Osteocyte (in vitro differentiated cells): Measurements from ENCODE around the gene KRT83. TPM values are rescaled to one million over a fixed set of nuclear protein-coding genes. Genes with fewer than 3 reads are reported as not detected.

Experiments used
- DNase-seq: peaks from one replicate; pipeline ENCODE4 v3.0.0; 2021; ENCODE audit warnings: mixed read lengths; ENCODE audit not compliant: unreplicated experiment; ENCODE audit errors: extremely low spot score
- H3K27ac Mint-ChIP-seq: one replicate; pipeline ENCODE4 v1.8.0; 2021; ENCODE audit warnings: mild to moderate bottlenecking, mixed read lengths; ENCODE audit not compliant: unreplicated experiment
- H3K27me3 Mint-ChIP-seq: one replicate; pipeline ENCODE4 v1.8.0; 2021; ENCODE audit warnings: mixed read lengths; ENCODE audit not compliant: unreplicated experiment
- H3K36me3 Mint-ChIP-seq: one replicate; pipeline ENCODE4 v1.8.0; 2021; ENCODE audit warnings: mixed read lengths; ENCODE audit not compliant: unreplicated experiment
- H3K4me1 Mint-ChIP-seq: one replicate; pipeline ENCODE4 v1.8.0; 2021; ENCODE audit warnings: mixed read lengths; ENCODE audit not compliant: unreplicated experiment
- H3K4me3 Mint-ChIP-seq: one replicate; pipeline ENCODE4 v1.8.0; 2021; ENCODE audit warnings: mild to moderate bottlenecking, moderate library complexity, mixed read lengths; ENCODE audit not compliant: unreplicated experiment
- H3K9me3 Mint-ChIP-seq: one replicate; pipeline ENCODE4 v1.8.0; 2021; ENCODE audit warnings: mixed read lengths; ENCODE audit not compliant: unreplicated experiment
- CTCF ChIP-seq: fragments of 200-600 bp; sonication (generic); IDR thresholded peaks from 2 replicates; pipeline ENCODE4 v1.5.0; 2021; ENCODE audit warnings: antibody characterized with exemption, mild to moderate bottlenecking, moderate library complexity
- total RNA-seq: library from RNA; stranded (reverse); gene quantifications from 2 replicates; pipeline ENCODE4 v1.2.1, GENCODE V29; 2021

Gene KRT83
- total RNA-seq, 1 donor from 2014 or later, result not detected

GRCh38 chr12:52277486-52278245, 43.5 kb downstream of the KRT83 start:
- no peak for TF ChIP-seq CTCF
- Mint-ChIP-seq H3K4me3 (no peak overlapping the region), H3K4me1 (peaks cover 50% of the 10 kb centered on the region), H3K27me3 (peaks cover 5% of the 10 kb centered on the region), H3K36me3 (no peaks in the 10 kb centered on the region), H3K9me3 (no peaks in the 10 kb centered on the region), H3K27ac (no peak overlapping the region)
- DNase-seq, result peak; percentile 75

GRCh38 chr12:52275686-52276085, 45.5 kb downstream of the KRT83 start:
- Mint-ChIP-seq H3K4me3 (no peak overlapping the region), H3K36me3 (no peaks in the 10 kb centered on the region), H3K4me1 (peaks cover 35% of the 10 kb centered on the region), H3K9me3 (no peaks in the 10 kb centered on the region), H3K27ac (no peak overlapping the region), H3K27me3 (peaks cover 14% of the 10 kb centered on the region)
- TF ChIP-seq CTCF, result no peak
- peak; percentile 72 for DNase-seq

DNA sequence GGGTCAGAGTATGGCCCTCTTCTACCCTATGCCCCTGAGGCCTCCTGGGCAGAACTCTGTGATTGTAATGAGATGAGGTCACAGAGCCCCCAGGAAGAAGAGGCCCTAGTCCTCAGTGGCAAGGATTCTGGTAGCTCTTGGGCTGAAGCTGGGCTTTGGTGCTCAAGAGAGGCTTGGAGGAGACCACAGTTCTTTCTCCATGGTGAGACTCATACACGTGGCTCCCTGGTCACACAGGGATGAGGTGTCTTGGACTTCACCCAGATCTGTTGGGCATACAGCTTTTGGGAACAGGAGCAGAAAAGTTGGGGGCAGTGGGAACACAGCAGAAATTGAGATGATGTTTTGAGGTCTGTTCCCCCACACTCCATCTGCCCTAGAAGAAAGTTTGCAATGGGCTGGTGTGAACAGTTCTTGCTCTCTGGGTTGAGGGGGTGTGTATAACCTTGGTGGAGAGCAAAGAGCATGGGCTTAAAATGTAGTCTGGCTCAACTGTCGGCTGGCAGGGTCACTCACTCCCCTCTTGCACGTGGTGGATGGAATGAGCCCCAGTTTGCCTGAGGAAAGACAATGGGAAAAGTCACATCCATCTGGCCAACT, 46.6 kb downstream of the KRT83 start, which contains the start of gene KRT86:
Gene KRT86, plus strand, starts transcription at position 125 of the 600 bp plus-strand sequence. CDS start 27,272 bp downstream, outside the sequence.
- Mint-ChIP-seq H3K4me3 (no peak within 1 kb of the TSS), H3K36me3 (no peaks in the 10 kb centered on the region), H3K4me1 (peaks cover 24% of the 10 kb centered on the region), H3K9me3 (no peaks in the 10 kb centered on the region), H3K27me3 (peaks cover 14% of the 10 kb centered on the region), H3K27ac (no peak within 1 kb of the TSS)
- DNase-seq, result peak; percentile 51
- no peak for TF ChIP-seq CTCF

DNA sequence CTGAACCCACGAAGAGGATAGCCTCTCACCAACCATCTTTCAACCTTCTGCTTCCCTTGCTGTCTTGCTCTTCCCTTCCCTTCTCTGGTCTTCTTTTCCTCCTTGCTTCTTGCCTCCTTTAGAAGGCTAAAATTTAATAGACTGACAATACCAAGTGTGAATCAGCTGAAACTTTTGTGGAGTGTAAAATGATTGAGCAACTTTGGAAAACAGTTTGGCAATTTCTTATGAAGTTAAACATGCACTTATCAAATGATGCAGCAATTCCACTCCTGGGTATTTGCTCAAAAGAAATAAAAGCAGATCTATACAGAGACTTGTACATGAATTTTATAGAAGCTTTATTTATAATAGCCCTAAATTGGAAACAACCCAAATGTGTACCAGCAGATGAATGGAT, 50.0 kb downstream of the KRT83 start:
- no peaks in the 10 kb centered on the region for H3K9me3 Mint-ChIP-seq
- H3K27me3 Mint-ChIP-seq, result peaks cover 14% of the 10 kb centered on the region
- TF ChIP-seq CTCF, result no peak
- H3K27ac Mint-ChIP-seq, result no peak overlapping the region
- H3K36me3 Mint-ChIP-seq, result no peaks in the 10 kb centered on the region
- no peak for DNase-seq
- H3K4me3 Mint-ChIP-seq, result no peak overlapping the region
- H3K4me1 Mint-ChIP-seq, result peaks cover 7% of the 10 kb centered on the region

GRCh38 chr12:52270541-52271070, 50.6 kb downstream of the KRT83 start:
- Mint-ChIP-seq H3K27ac (no peak overlapping the region), H3K4me3 (no peak overlapping the region), H3K36me3 (no peaks in the 10 kb centered on the region), H3K4me1 (peaks cover 7% of the 10 kb centered on the region), H3K27me3 (peaks cover 14% of the 10 kb centered on the region), H3K9me3 (no peaks in the 10 kb centered on the region)
- TF ChIP-seq CTCF, result no peak
- no peak for DNase-seq
